Heart right ventricle (tissue), 16 donors: Measurements from ENCODE around the gene GRB14. TPM values are rescaled to one million over a fixed set of nuclear protein-coding genes. Genes with fewer than 3 reads are reported as not detected.
A peak's percentile ranks its signal among the peaks of the same experiment; 100 is the strongest.

Experiments used
- ATAC-seq, 8 donors: fragments of 200-7000 bp; cut with Tn5 transposase; one replicate each; pipeline ENCODE4 v1.9.1; 2020; ENCODE audit warnings: mild to moderate bottlenecking in 8 of 8, moderate library complexity in 8 of 8, moderate number of reproducible peaks in 1 of 8
- DNase-seq, 2 donors: peaks; one replicate each; pipeline ENCODE4 v3.0.0-alpha.2; 2020
- H3K27ac ChIP-seq, 10 donors: fragments of 200-600 bp; sonication (generic) in 2 of 10; one replicate each; pipeline versions ENCODE4 v1.5.0 to v1.8.0; 2020 to 2022; ENCODE audit warnings: mild to moderate bottlenecking in 3 of 10
- H3K27me3 ChIP-seq, 7 donors: fragments of 200-600 bp; one replicate each; pipeline ENCODE4 v1.8.0; 2021 to 2022; ENCODE audit warnings: mild to moderate bottlenecking in 2 of 7
- H3K36me3 ChIP-seq, 9 donors: fragments of 200-600 bp; sonication (generic) in 1 of 9; one replicate each; pipeline versions ENCODE4 v1.5.0 to v1.8.0; 2020 to 2022; ENCODE audit warnings: mild to moderate bottlenecking in 2 of 9
- H3K4me1 ChIP-seq, 9 donors: fragments of 200-600 bp; sonication (generic) in 1 of 9; one replicate each; pipeline versions ENCODE4 v1.5.0 to v1.8.0; 2020 to 2022; ENCODE audit warnings: mild to moderate bottlenecking in 4 of 9
- H3K4me3 ChIP-seq, 10 donors: fragments of 200-600 bp; sonication (generic) in 2 of 10; one replicate each; pipeline versions ENCODE4 v1.5.0 to v1.8.0; 2020 to 2022; ENCODE audit warnings: mild to moderate bottlenecking in 7 of 10, moderate library complexity in 2 of 10
- H3K9me3 ChIP-seq, 11 donors: fragments of 200-600 bp in 10 of 11; sonication (generic) in 2 of 11; one replicate each; pipeline versions ENCODE4 v1.5.0 to v1.8.0; 2013 to 2022; ENCODE audit warnings: mild to moderate bottlenecking in 2 of 11, control low read depth in 1 of 11, moderate library complexity in 1 of 11
- WGBS, 2 donors: extraction: QIAGEN DNeasy Blood & Tissue Kit; methylation state at CpG; one replicate each; pipeline ENCODE4 v1.1.7; 2013; ENCODE audit warnings: inconsistent platforms in 1 of 2; 5-methylcytosine and 5-hydroxymethylcytosine counted together
- intact Hi-C, 10 donors: fragments of 100-400 bp; cut with DNase I; formaldehyde crosslinking; loops; one replicate each; pipeline versions ENCODE4 v1.11.1 to v1.14.2; 2022
- polyA plus RNA-seq, 2 donors: library from polyadenylated mRNA; stranded (reverse); fragments of 200-250 nt; gene quantifications; one replicate each; pipeline ENCODE4 v1.2.3, GENCODE V29; 2013
- total RNA-seq, 10 donors: library from RNA; stranded (reverse); fragmentation: NEBNext Ultra II Directional in 3 of 10; extraction: Animal tissue kit (Norgen Biotek cat#: 25700) in 3 of 10; gene quantifications; one replicate each; pipeline versions ENCODE4 v1.2.1 to v1.2.4, GENCODE V29; 2021 to 2023
- TF ChIP-seq, protein P1 (sequence below), 9 donors: fragments of 200-600 bp; sonication (generic) in 2 of 9; IDR thresholded peaks; one replicate each; pipeline versions ENCODE4 v1.5.0 to v1.8.0; 2021 to 2022; ENCODE audit warnings: antibody characterized with exemption in 9 of 9, mild to moderate bottlenecking in 5 of 9, moderate library complexity in 1 of 9
- donor health status: Arrhythmogenic right ventricular cardiomyopathy.
- donor health status: ischemic (EF 13 %, LVEDD 7.1; RV severe dilation, severe dysfunction).
- donor health status: healthy with polysubstance abuse.
- donor health status: DM: no; HTN: yes; CAD: no.
- donor health status: DM: no; HTN: no; CAD: no.
- donor health status: ischemic (EF 25% LVEDD 6.9; RV normal size, moderate dysfunction).
- donor health status: ischemic (EF 25% LVEDD 5.7; RV mildly dilated, moderate dysfunction).
- donor health status: healthy.
- donor health status: DM: yes; HTN: yes; CAD: no.
- donor health status: Ischemic cardiomyopathy.
- donor health status: ischemic (EF 35%, LVEDD 5.7; RV mildly dilated, moderate dysfunction).
- donor health status: nonischemic (EF 11% LVEDD 7.7; RV severe dilation, severe dysfunction).
- donor health status: DM: yes; HTN: yes; CAD: no.
- donor health status: PGD.
- donor health status: ischemic (EF 29% LVEDD 5.4; RV normal size, mild dysfunction).
- donor health status: nonischemic (EF 23%, LVEDD 6.1; RV moderate dilation, normal function).

Gene GRB14
- total and polyA plus RNA-seq, 12 donors = 3.8 to 112 (median 9.2) TPM

- Histone ChIP-seq H3K4me1 (no peaks in the 10 kb centered on the region), H3K27ac (no peak overlapping the region), H3K36me3 (no peaks in the 10 kb centered on the region), H3K4me3 (no peak overlapping the region), H3K27me3 (no peaks in the 10 kb centered on the region), H3K9me3 (no peaks in the 10 kb centered on the region)
- intact Hi-C loops = loop anchor here in 1 of 10 donors (10.0 kb wide), 1 partner anchor 1312 kb away; no protein-coding TSS in a partner anchor
- TF ChIP-seq, protein P1, sequence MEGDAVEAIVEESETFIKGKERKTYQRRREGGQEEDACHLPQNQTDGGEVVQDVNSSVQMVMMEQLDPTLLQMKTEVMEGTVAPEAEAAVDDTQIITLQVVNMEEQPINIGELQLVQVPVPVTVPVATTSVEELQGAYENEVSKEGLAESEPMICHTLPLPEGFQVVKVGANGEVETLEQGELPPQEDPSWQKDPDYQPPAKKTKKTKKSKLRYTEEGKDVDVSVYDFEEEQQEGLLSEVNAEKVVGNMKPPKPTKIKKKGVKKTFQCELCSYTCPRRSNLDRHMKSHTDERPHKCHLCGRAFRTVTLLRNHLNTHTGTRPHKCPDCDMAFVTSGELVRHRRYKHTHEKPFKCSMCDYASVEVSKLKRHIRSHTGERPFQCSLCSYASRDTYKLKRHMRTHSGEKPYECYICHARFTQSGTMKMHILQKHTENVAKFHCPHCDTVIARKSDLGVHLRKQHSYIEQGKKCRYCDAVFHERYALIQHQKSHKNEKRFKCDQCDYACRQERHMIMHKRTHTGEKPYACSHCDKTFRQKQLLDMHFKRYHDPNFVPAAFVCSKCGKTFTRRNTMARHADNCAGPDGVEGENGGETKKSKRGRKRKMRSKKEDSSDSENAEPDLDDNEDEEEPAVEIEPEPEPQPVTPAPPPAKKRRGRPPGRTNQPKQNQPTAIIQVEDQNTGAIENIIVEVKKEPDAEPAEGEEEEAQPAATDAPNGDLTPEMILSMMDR (IDR thresholded peaks at IDR 0.05) = no peak
- ATAC-seq = no peak
- 74 to 77% methylated on average over 3 of the region's 3 CpGs for WGBS, 2 donors
- no peak for DNase-seq
Measured at GRCh38 chr2:164496421-164496820, 124.9 kb downstream of the GRB14 start.

DNA sequence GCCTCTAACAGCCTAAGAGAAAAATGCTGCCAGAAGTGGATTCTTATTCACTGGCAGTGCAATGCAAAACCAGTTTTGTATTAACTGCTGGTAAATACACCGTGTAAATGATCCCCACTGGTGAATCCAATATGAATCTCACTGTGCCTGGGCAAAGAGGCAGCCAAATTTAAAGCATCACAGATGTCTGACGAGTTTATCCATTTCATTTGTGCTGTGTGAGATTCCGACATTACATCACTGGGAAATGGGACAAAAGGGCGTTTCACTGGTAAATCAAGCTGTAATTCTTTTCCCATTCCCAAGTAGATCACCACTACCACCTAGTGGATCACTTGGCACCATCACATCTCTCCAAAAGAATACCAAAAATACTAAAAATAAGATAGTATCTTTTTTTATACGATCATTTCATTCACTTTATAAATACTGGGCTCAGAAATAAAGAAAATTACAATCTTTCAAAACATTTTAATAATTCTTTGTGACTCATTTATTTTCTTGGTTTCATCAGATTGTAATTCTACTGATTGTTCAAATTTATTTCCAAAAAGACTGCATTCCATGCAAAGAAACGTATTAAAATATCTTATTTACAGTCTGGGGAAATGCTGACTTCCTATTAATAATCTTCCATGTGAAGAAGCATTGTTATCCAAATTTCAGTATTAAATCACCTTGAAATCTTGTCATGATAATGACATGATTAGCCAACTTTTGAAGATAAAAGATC lies 125.6 kb downstream of the GRB14 start:
- no peaks in the 10 kb centered on the region for H3K4me1 ChIP-seq
- 43 to 50% methylated on average over 6 of the region's 6 CpGs for WGBS, 2 donors
- intact Hi-C loops = loop anchor here in 1 of 10 donors (10.0 kb wide), 1 partner anchor 1311 kb away; no protein-coding TSS in a partner anchor

GRCh38 chr2:164485541-164485940 lies 135.7 kb downstream of the GRB14 start:
- TF ChIP-seq, protein P1 (IDR thresholded peaks at IDR 0.05) = no peak
- no peaks in the 10 kb centered on the region for H3K27me3 ChIP-seq
- H3K4me1 ChIP-seq = no peaks in the 10 kb centered on the region
- 50 to 53% methylated on average over 1 of the region's 1 CpG for WGBS, 2 donors
- ATAC-seq = no peak
- intact Hi-C loops = loop anchor here in 1 of 10 donors (10.0 kb wide), 1 partner anchor 1301 kb away; no protein-coding TSS in a partner anchor
- DNase-seq = no peak
- no peak overlapping the region for H3K27ac ChIP-seq
- no peak overlapping the region for H3K4me3 ChIP-seq
- no peaks in the 10 kb centered on the region for H3K36me3 ChIP-seq
- H3K9me3 ChIP-seq = no peaks in the 10 kb centered on the region

More for the DNA sequence above, 125.6 kb downstream of the GRB14 start:
- Histone ChIP-seq H3K36me3 (no peaks in the 10 kb centered on the region), H3K27ac (no peak overlapping the region), H3K9me3 (no peaks in the 10 kb centered on the region), H3K4me3 (no peak overlapping the region), H3K27me3 (no peaks in the 10 kb centered on the region)
- peak in 1 of 2 donors; percentile 11 for DNase-seq
- ATAC-seq = peak in 2 of 8 donors; percentile 31 to 34
- TF ChIP-seq, protein P1 (IDR thresholded peaks at IDR 0.05) = peak; percentile 18 to 68 (median 54)

DNA sequence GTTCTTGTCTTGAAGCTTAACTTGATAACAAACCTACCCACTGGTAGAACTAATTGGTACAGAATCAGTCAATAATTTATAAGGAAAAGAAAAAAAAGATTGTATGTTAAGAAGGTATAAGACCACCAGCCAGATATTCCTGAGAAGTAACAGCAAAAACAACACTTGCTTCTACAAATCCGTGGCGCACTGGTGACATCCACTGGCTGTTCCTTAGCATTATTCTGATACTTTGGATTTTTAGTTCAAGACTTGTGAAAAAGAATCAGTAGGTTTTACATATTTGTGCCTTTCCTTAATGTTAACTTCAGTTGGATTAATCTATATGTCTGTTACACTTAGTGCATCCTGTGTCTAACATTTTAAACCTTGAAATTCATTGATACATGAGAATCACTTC lies 141.8 kb downstream of the GRB14 start:
- H3K27ac ChIP-seq = no peak overlapping the region
- WGBS, 2 donors = 27 to 45% methylated on average over 2 of the region's 2 CpGs
- no peak for ATAC-seq
- H3K4me1 ChIP-seq = no peaks in the 10 kb centered on the region
- DNase-seq = peak in 1 of 2 donors; percentile 19
- no peak overlapping the region for H3K4me3 ChIP-seq
- no peaks in the 10 kb centered on the region for H3K36me3 ChIP-seq
- no peaks in the 10 kb centered on the region for H3K27me3 ChIP-seq
- H3K9me3 ChIP-seq = no peaks in the 10 kb centered on the region
- intact Hi-C loops = loop anchor here in 4 of 10 donors (5.0 kb wide), 3 partner anchors 1292 to 1587 kb away; no protein-coding TSS in a partner anchor
- TF ChIP-seq, protein P1 (IDR thresholded peaks at IDR 0.05) = peak; percentile 24 to 66 (median 51)
